ENCODE data around the gene PLPP4.
"Not testable (repeated sequence)": the region's sequence is repeated elsewhere in the genome, so short reads cannot be mapped to it uniquely, and the experiment has no call there.

PLPP4 gene

GRCh38 chr10:120490288-120490687 is 33.3 kb downstream of the PLPP4 start:
- DNase-seq (ENCODE audit: low read depth), result no peak

DNA sequence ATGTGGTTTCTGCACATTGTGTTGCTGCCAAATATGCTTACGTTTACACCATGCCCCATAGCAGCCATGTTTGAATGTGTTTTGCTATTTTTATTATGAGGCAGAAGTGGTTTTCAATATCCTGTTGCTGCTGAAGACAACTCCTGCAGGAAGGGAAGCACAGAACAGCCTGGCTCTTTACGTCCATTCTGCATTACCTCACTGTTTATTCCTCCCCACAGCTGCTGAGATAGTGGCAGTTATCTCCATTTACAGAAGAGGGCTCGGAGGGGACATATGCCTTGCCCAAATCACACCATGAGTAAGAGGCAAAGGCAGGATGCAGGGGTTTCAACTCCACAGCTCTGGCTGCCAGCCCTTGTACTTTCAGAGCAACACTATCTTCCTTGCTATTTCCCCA is 35.3 kb downstream of the PLPP4 start:
- no peak for DNase-seq (ENCODE audit: low read depth)

- no peak for DNase-seq (ENCODE audit: low read depth)
These were observed 36.6 kb downstream of the PLPP4 start for GRCh38 chr10:120493411-120494312.

GRCh38 chr10:120494313-120494710 is 37.3 kb downstream of the PLPP4 start:
- DNase-seq (ENCODE audit: low read depth), result no peak

- DNase-seq (ENCODE audit: low read depth), result no peak
These were observed 38.4 kb downstream of the PLPP4 start for GRCh38 chr10:120495226-120496009.

- DNase-seq (ENCODE audit: low read depth), result no peak
These were observed 42.9 kb downstream of the PLPP4 start for GRCh38 chr10:120499883-120500282.

GRCh38 chr10:120503689-120504088 is 46.7 kb downstream of the PLPP4 start:
- DNase-seq (ENCODE audit: low read depth), result no peak

- DNase-seq (ENCODE audit: low read depth), result not testable (repeated sequence)
These were observed 47.2 kb downstream of the PLPP4 start for GRCh38 chr10:120504227-120504626.

DNA sequence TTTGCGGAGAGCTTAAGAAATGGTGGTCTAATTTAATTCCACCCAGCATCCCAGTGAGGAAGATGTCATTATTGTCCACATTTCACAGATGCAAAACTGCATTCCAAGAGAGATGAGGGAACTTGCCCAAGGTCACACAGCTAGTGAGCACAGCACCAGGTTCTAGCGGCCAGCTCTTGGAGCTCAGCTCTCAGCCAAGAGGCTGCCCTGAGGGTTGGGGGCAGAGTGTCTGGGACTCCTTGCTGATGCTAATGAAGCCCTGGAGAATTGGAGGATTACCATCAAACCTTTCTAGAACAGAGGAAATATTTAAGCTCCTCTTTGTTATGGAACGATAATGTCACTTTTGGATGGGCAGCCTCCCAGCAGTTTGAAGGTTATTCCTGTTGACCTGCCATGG is 48.0 kb downstream of the PLPP4 start:
- DNase-seq (ENCODE audit: low read depth), result no peak

- no peak for DNase-seq (ENCODE audit: low read depth)
These were observed 48.8 kb downstream of the PLPP4 start for GRCh38 chr10:120505866-120506265.

- DNase-seq (ENCODE audit: low read depth), result no peak
These were observed 49.6 kb downstream of the PLPP4 start for GRCh38 chr10:120506674-120507073.

GRCh38 chr10:120507175-120507574 is 50.1 kb downstream of the PLPP4 start:
- no peak for DNase-seq (ENCODE audit: low read depth)

DNA sequence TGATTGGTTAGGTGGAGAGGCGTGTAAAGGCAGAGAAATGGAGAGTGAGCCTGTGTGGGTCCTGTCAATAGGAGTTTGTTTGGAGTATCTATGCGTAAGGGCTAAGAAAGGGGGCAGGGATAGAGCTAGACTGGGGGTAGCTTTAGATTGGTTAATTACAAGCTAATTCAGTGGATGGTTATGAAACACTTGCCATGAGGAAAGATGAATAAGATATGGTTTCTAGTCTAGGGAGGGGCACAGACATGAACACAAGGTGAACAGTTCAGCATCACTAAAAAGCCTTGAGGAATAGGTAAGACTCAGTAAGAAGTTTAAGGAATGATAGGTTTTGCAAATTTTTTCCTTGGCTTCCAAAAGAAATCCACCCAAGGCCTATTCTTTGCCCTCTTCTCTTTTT is 50.6 kb downstream of the PLPP4 start:
- no peak for DNase-seq (ENCODE audit: low read depth)

- DNase-seq (ENCODE audit: low read depth), result no peak
These were observed 51.4 kb downstream of the PLPP4 start for GRCh38 chr10:120508393-120508792.

DNA sequence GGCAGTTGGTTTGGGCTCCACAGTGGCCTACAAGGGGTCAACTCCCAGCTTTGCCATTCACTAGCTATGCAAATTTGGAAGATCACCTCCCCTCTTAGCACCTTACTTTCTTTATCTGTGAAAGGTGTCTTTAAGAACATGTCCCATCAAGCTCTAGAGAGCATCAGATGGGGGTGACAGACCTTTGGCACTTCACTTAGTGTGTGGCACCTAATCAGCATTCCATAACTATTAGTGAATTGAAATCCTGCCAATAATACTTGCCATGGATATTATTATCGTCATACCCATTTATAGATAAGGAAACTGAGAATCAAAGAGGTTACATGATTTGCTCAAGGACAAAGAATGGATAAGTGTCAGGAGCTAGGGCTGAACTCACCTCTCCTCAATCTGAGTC is 51.9 kb downstream of the PLPP4 start:
- no peak for DNase-seq (ENCODE audit: low read depth)

GRCh38 chr10:120511165-120511564 is 54.1 kb downstream of the PLPP4 start:
- DNase-seq (ENCODE audit: low read depth), result no peak

DNA sequence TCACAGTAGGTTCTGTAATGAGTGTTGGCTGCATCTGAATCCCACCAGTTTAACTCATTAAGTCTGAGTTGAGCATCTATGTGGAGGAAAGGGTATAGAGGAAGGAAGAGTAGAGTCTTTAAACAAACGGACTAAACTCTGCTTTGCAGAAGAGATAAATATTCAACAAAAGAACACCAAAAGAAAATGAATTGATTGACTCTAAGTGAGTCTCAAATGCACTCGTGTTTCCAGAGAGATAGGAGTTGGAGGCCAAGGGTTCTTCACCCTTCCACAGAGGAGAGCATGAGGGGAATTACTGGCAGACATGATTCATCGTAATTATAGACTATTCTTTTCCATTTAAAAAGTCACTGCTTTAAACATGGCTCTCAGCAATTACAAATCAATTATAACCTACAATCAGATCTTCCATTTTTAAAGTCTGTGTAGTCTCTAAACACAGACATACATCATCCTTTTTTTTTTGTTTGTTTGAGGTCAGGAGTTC is 56.3 kb downstream of the PLPP4 start:
- DNase-seq (ENCODE audit: low read depth), result no peak

GRCh38 chr10:120514035-120514620 is 57.1 kb downstream of the PLPP4 start:
- DNase-seq (ENCODE audit: low read depth), result no peak

GRCh38 chr10:120514959-120515358 is 57.9 kb downstream of the PLPP4 start:
- no peak for DNase-seq (ENCODE audit: low read depth)

- no peak for DNase-seq (ENCODE audit: low read depth)
These were observed 58.7 kb downstream of the PLPP4 start for GRCh38 chr10:120515741-120516140.

GRCh38 chr10:120516426-120516825 is 59.4 kb downstream of the PLPP4 start:
- DNase-seq (ENCODE audit: low read depth), result no peak

DNA sequence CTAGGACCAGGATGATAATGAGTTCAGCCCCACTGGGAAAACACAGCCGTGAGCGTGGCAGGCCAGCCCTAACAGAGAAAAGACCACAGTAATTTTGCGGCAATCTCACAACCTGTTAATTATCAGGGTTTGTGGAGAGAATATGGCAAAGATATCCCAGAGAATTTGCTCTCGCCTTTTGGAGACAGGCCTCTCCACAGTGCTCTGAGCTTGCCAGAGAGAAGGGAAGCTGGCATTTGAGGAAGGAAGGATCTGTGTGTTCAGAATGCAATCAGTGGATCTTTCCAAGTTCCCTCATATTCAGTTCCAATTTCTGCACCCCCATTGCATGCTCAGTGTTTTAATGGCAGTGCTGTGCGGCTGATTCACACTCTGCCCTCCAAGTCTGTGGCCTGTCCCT is 60.2 kb downstream of the PLPP4 start:
- DNase-seq (ENCODE audit: low read depth), result no peak

Data from stimulated activated CD8-positive, alpha-beta memory T cell treated with anti-CD3 and anti-CD28 coated beads, Interleukin-4, amount 100 ng/mL, for 24 hours (primary cell).